Natural killer cell treated with Interleukin-12 subunit alpha and Interleukin-12 subunit beta and Interleukin-15 and Interleukin-18, amount 100 ng/mL, for 72 hours (primary cell): Measurements from ENCODE around the gene MTRFR. TPM values are rescaled to one million over a fixed set of nuclear protein-coding genes. Genes with fewer than 3 reads are reported as not detected.
A peak's percentile ranks its signal among the peaks of the same experiment; 100 is the strongest.
"Not testable (repeated sequence)": the region's sequence is repeated elsewhere in the genome, so short reads cannot be mapped to it uniquely, and the experiment has no call there.

ENCODE experiments used
- ATAC-seq, 2 donors: fragments of 150-1000 bp; cut with Tn5 transposase in 1 of 2; sonication (Bioruptor Pico), chemical (Tn5 transposase) in 1 of 2; 2 replicates each; pipeline ENCODE4 v1.10.0; 2021
- DNase-seq: peaks from one replicate; pipeline ENCODE4 v3.0.0; 2022; ENCODE audit warnings: low spot score
- H3K27ac Mint-ChIP-seq, 2 donors: 1 replicate in 1 of 2; 2 replicates in 1 of 2; pipeline ENCODE4 v1.8.0; 2022; ENCODE audit warnings: mixed read lengths in 2 of 2, mild to moderate bottlenecking in 1 of 2, moderate library complexity in 1 of 2
- H3K27me3 Mint-ChIP-seq, 2 donors: 1 replicate in 1 of 2; 2 replicates in 1 of 2; pipeline ENCODE4 v1.8.0; 2022; ENCODE audit warnings: mixed read lengths in 2 of 2
- H3K36me3 Mint-ChIP-seq: one replicate; pipeline ENCODE4 v1.8.0; 2022; ENCODE audit warnings: mixed read lengths
- H3K4me1 Mint-ChIP-seq, 2 donors: 1 replicate in 1 of 2; 2 replicates in 1 of 2; pipeline ENCODE4 v1.8.0; 2022; ENCODE audit warnings: low read depth in 2 of 2, mixed read lengths in 2 of 2, mild to moderate bottlenecking in 1 of 2
- H3K4me3 Mint-ChIP-seq: one replicate; pipeline ENCODE4 v1.8.0; 2022; ENCODE audit warnings: mixed read lengths
- H3K9me3 Mint-ChIP-seq: 2 replicates; pipeline ENCODE4 v1.8.0; 2022; ENCODE audit warnings: mixed read lengths
- total RNA-seq, 2 donors: library from RNA; stranded (reverse); gene quantifications; one replicate each; pipeline ENCODE4 v1.2.3, GENCODE V29; 2022

Gene MTRFR
- 10 to 100 TPM; 17.9 to 37.6 TPM for total RNA-seq

DNA sequence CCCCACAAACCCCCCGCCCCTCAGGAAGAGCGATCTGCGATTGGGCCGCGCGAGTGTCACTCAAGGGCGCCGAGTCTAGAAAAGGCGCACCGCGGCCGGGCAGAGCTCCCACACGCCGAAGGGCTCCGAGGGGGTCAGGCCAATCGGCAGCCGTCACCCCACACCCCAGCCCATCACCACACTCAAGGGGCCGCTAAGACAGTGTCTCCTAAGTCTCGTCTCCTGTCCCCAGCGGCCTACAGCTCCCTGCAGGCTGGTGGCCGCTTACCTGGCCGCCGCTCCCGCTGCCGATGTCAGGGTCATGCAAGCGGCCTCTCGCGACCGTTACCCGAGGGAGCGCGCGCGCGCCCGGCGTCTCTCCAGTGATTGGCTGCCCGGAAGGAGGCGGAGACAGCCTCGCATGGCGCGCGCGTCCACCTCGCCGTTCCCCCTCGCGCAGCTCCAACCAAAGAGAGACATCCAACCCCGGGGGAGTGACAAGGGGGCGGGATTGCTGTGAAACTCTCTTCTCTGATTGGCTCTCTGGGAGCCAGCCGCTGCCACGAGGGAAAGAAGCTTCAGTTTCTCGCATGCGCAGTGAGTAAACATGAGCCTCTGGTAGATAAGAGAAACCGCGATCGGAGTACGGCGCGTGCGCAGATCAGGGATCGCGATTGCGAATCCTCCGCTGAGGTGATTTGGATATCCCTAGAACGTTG lies at the start of gene MTRFR, which contains the start of gene MPHOSPH9:
Gene MTRFR, plus strand, starts transcription at position 630 of the 698 bp plus-strand sequence. CDS start 20,239 bp downstream, outside the sequence.
Gene MPHOSPH9, minus strand, starts transcription at position 335 of the 698 bp plus-strand sequence. CDS start 2,777 bp downstream, outside the sequence.
- H3K4me1 Mint-ChIP-seq, result peaks cover 38 to 45% of the 10 kb centered on the region in 2 donors
- H3K27me3 Mint-ChIP-seq, result no peaks in the 10 kb centered on the region
- ATAC-seq, result peak; percentile 97
- no peaks in the 10 kb centered on the region for H3K9me3 Mint-ChIP-seq
- peak; percentile 100 for DNase-seq
- H3K27ac Mint-ChIP-seq, result peak within 1 kb of the TSS; percentile 97 to 100
- peaks cover 4% of the 10 kb centered on the region for H3K36me3 Mint-ChIP-seq
- peak within 1 kb of the TSS; percentile 100 for H3K4me3 Mint-ChIP-seq

DNA sequence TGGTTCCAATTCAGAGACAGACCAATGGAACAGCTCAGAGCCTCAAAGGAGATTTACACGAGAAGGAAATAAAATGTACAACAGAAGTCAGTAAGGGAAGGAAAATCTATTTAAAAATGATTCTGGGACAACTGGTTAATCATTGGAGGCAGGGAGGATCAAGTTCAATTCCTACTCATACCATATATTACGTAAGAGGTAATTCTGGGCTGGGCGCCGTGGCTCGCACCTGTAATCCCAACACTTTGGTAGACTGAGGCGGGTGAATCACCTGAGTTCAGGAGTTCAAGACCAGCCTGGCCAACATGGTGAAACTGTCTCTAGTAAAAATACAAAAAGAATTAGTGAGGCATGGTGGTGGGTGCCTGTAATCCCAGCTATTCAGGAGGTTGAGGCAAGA lies 45.6 kb upstream of the MTRFR start:
- DNase-seq (no peak), ATAC-seq (no peak)
- Mint-ChIP-seq H3K4me1 (peaks cover 0 to 2% of the 10 kb centered on the region in 2 donors), H3K36me3 (peaks cover 21% of the 10 kb centered on the region), H3K27me3 (no peaks in the 10 kb centered on the region), H3K4me3 (no peak overlapping the region), H3K9me3 (no peaks in the 10 kb centered on the region), H3K27ac (no peak overlapping the region)

DNA sequence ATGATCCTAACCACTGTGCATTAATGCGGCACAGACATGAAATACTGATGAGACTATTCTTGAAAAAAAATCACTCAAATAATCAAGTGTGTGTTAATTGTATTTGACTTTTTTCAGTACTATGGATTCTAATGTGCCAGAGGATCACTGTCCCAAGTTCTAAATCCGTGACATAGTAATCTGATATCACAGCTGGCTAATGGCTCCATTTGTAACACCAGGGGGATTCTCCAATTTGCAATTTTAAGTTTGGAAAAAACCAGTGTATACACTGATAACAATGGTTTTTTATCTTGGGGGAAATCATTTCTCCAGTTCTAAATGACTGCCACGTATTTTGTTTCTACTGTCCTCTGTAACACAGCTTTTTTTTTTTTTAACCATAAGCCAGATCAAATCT lies 33.3 kb upstream of the MTRFR start:
- H3K4me1 Mint-ChIP-seq, result peaks cover 0 to 4% of the 10 kb centered on the region in 2 donors
- H3K4me3 Mint-ChIP-seq, result no peak overlapping the region
- no peaks in the 10 kb centered on the region for H3K9me3 Mint-ChIP-seq
- H3K27me3 Mint-ChIP-seq, result no peaks in the 10 kb centered on the region
- peaks cover 24% of the 10 kb centered on the region for H3K36me3 Mint-ChIP-seq
- peak overlapping the region in 1 of 2 donors; percentile 31 for H3K27ac Mint-ChIP-seq
- DNase-seq (no peak), ATAC-seq (no peak)

DNA sequence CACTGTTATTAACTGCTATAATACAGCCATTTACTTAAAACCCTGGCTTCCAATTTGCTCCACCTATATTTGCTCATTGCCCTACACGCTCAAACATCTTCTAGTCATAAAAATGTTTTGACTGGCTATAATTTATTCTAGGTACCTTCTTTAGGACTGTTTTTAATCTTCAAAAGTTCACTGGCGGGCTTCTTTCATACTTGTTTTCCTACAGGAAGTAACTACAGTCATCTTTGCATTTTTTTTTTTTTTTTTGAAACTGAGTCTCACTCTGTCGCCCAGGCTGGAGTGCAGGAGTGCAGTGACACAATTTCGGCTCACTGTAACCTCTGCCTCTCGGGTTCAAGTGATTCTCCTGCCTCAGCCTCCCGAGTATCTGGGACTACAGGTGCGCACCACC lies 32.8 kb upstream of the MTRFR start:
- Mint-ChIP-seq H3K36me3 (peaks cover 23% of the 10 kb centered on the region), H3K4me1 (peaks cover 0 to 4% of the 10 kb centered on the region in 2 donors), H3K27ac (peak overlapping the region; percentile 28 to 31), H3K27me3 (no peaks in the 10 kb centered on the region), H3K4me3 (no peak overlapping the region), H3K9me3 (no peaks in the 10 kb centered on the region)
- DNase-seq (no peak), ATAC-seq (no peak)

DNA sequence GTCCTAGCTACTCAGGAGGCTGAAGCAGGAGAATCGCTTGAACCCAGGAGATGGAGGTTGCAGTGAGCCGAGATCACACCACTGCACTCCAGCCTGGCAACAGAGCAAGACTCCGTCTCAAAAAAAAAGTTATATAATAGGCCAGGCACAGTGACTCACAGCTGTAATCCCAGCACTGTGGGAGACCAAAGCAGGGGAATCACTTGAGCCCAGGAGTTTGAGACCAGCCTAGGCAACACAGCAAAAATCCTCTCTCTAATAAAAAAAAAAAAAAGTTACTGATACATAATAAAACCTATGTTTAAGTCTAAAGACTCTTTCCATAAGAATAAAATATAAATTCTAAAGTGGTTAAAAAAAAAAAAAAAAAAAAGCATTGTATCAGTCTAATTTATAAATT lies 26.4 kb upstream of the MTRFR start:
- not testable (repeated sequence) for H3K27ac Mint-ChIP-seq, H3K4me3 Mint-ChIP-seq, H3K9me3 Mint-ChIP-seq, ATAC-seq, DNase-seq, H3K27me3 Mint-ChIP-seq, H3K4me1 Mint-ChIP-seq
- peaks cover 27% of the 10 kb centered on the region for H3K36me3 Mint-ChIP-seq

DNA sequence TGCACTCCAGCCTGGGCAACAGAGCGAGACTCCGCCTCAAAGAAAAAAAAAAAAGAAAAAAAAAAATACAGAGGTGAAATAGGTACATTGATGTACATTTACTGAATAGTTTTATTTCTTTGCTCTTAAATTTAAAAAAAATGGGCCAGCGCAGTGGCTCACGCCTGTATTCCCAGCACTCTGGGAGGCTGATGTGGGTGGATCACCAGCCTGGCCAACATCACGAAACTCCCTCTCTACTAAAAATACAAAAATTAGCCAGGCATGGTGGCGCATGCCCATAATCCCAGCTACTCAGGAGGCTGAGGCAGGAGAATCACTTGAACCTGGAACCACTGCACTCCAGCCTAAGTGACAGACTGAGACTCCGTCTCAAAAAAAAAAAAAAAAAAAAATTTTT lies 25.4 kb upstream of the MTRFR start:
- H3K36me3 Mint-ChIP-seq, result peaks cover 26% of the 10 kb centered on the region
- not testable (repeated sequence) for DNase-seq

DNA sequence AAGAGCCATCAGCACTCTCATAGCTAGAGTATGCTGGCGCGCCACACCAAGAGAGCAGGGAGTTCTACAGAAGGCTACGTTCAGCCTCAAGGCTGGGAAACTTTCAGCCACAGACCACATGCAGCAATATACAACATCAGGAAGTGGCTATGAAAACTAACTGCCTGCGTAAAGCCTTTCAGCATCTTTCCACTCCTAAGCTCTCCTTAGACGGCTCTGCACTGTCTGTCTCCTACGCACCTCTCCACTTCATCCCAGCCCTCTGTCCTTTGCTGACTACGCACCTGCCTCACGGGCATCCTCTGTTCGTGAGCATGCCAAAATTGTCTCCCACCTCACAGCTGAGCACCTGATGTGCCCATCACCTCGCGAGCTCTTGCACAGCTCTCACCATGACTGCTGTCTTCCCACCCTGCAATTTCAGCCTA lies 10.0 kb upstream of the MTRFR start:
- peak overlapping the region; percentile 72 for H3K4me3 Mint-ChIP-seq
- H3K4me1 Mint-ChIP-seq, result peaks cover 17 to 28% of the 10 kb centered on the region in 2 donors
- ATAC-seq (peak; percentile 93 to 94), DNase-seq (peak; percentile 69)
- no peaks in the 10 kb centered on the region for H3K27me3 Mint-ChIP-seq
- peaks cover 9% of the 10 kb centered on the region for H3K36me3 Mint-ChIP-seq
- H3K27ac Mint-ChIP-seq, result peak overlapping the region; percentile 62 to 68
- no peaks in the 10 kb centered on the region for H3K9me3 Mint-ChIP-seq

More for the DNA sequence above, 25.4 kb upstream of the MTRFR start:
- not testable (repeated sequence) for H3K27ac Mint-ChIP-seq, H3K9me3 Mint-ChIP-seq, H3K4me3 Mint-ChIP-seq, H3K27me3 Mint-ChIP-seq, ATAC-seq, H3K4me1 Mint-ChIP-seq

DNA sequence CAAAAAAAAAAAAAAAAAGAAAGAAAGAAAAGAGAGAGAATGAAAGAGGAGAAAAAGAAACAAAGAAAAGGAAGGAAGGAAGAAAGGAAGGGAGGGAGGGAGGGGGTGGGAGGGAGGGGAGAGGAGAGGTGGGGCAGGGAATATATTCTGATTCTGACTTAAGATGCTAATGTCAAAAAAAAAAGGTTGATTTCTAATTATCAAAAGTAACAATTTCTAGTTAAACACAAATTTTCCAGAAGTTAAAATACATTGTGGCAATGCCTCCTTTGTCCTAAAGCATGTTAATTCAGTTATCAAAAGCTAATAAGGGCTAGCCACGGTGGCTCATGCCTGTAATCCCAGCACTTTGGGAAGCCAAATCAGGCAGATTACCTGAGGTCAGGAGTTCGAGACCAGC lies 7.8 kb upstream of the MTRFR start:
- Mint-ChIP-seq H3K9me3 (no peaks in the 10 kb centered on the region), H3K27ac (peak overlapping the region in 1 of 2 donors; percentile 62)

DNA sequence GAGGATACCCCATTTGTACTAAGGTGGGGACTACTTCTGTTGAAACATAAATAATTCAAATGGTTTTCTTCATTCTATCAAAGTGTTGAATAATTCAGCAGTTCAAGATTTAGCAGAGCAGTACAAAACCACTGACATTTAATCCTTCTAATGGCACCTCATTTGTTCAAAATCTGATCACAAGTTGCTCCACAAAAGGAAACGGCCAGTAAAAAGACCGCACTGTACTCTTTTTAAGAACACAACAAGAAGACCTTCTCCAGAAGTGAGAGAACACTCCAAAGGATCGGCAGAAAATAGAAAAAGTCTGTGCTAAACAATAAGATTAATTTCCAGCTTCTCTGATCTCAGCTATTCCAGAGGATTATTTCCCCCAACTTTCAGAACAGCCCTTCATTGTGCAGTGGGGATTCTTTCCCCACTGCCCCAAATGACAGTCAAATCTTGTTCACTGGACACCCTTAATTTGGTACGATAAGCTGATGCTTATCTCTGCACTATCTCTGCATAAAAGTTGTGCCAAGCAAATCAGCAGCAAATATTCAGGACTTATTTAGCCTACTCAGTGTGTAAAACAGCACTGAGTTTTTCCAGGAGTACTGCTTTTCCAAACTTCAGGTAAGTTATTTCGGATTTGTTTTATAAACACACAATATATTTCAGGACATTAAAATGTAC lies 5.5 kb upstream of the MTRFR start:
- H3K27me3 Mint-ChIP-seq, result no peaks in the 10 kb centered on the region
- no peak for ATAC-seq
- no peaks in the 10 kb centered on the region for H3K9me3 Mint-ChIP-seq
- DNase-seq, result no peak
- peaks cover 43 to 54% of the 10 kb centered on the region in 2 donors for H3K4me1 Mint-ChIP-seq
- peak overlapping the region; percentile 56 for H3K4me3 Mint-ChIP-seq
- no peaks in the 10 kb centered on the region for H3K36me3 Mint-ChIP-seq
- peak overlapping the region; percentile 71 to 89 for H3K27ac Mint-ChIP-seq

More for the DNA sequence above, 7.8 kb upstream of the MTRFR start:
- DNase-seq, result no peak
- Mint-ChIP-seq H3K36me3 (peaks cover 9% of the 10 kb centered on the region), H3K4me3 (no peak overlapping the region), H3K27me3 (no peaks in the 10 kb centered on the region), H3K4me1 (peaks cover 32 to 43% of the 10 kb centered on the region in 2 donors)
- no peak for ATAC-seq

DNA sequence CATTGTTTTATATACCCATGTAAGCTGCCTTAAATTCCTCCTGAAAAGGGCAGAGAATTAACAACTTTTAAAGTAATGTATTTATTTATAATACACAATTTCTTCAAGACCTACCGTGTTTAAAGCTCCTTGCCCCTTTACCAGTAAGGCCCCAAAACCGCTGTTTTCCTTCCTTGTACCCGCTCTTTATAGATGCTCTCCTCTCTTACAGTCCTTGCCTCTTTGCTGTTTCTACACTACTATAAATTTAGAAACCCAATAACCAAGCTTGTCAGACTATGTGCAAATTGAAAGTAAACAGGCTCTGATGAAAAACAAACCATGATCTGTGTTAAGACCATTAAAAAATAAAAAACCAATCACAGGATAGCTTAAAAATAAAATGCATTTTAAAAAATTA lies 4.2 kb upstream of the MTRFR start:
- DNase-seq, result no peak
- no peaks in the 10 kb centered on the region for H3K9me3 Mint-ChIP-seq
- no peaks in the 10 kb centered on the region for H3K27me3 Mint-ChIP-seq
- peak overlapping the region; percentile 71 for H3K4me3 Mint-ChIP-seq
- peaks cover 36 to 43% of the 10 kb centered on the region in 2 donors for H3K4me1 Mint-ChIP-seq
- ATAC-seq, result no peak
- H3K36me3 Mint-ChIP-seq, result no peaks in the 10 kb centered on the region
- peak overlapping the region; percentile 71 to 89 for H3K27ac Mint-ChIP-seq

DNA sequence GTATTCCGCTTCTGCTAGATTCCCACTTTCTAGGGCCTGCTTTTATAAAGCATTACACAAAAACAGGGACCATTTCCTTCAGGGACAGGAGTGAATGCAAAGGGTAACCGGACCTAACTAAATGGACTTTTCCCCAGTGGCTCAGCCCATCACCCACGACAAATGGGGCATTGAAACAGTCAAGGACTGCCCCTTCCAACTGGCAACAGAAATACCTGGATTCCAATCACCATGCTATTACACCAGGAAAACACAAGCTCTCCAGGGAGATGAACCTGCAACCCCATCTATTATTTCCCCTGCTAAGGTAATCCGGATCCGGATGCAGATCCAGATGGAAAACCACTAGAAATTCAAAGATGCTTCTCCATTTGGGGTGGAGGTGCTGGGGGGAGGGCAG lies 1.3 kb upstream of the MTRFR start:
- peaks cover 38 to 45% of the 10 kb centered on the region in 2 donors for H3K4me1 Mint-ChIP-seq
- H3K9me3 Mint-ChIP-seq, result no peaks in the 10 kb centered on the region
- no peaks in the 10 kb centered on the region for H3K27me3 Mint-ChIP-seq
- DNase-seq (no peak), ATAC-seq (no peak)
- peak overlapping the region; percentile 100 for H3K4me3 Mint-ChIP-seq
- peak overlapping the region; percentile 97 to 100 for H3K27ac Mint-ChIP-seq
- H3K36me3 Mint-ChIP-seq, result peaks cover 4% of the 10 kb centered on the region

DNA sequence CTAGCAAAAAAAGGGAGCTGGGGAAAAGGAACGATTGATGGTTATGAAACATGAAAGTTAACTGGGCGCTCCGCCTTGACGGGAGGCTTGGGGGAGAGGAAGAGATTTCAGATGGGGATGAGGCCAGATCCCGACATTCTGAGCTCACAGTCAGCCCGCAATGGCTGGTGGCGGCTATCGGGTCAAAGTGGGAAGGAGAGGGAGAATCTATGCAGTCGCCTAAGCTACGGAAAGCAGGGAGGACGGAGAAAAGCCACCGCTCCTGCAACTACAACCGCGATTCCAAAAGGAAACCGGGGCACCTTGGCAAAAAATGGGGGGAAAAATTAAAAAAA lies 797 bp upstream of the MTRFR start:
- Mint-ChIP-seq H3K27ac (peak overlapping the region; percentile 97 to 100), H3K4me3 (peak overlapping the region; percentile 100), H3K27me3 (no peaks in the 10 kb centered on the region), H3K9me3 (no peaks in the 10 kb centered on the region), H3K4me1 (peaks cover 40 to 45% of the 10 kb centered on the region in 2 donors), H3K36me3 (peaks cover 4% of the 10 kb centered on the region)
- ATAC-seq (no peak), DNase-seq (no peak)

DNA sequence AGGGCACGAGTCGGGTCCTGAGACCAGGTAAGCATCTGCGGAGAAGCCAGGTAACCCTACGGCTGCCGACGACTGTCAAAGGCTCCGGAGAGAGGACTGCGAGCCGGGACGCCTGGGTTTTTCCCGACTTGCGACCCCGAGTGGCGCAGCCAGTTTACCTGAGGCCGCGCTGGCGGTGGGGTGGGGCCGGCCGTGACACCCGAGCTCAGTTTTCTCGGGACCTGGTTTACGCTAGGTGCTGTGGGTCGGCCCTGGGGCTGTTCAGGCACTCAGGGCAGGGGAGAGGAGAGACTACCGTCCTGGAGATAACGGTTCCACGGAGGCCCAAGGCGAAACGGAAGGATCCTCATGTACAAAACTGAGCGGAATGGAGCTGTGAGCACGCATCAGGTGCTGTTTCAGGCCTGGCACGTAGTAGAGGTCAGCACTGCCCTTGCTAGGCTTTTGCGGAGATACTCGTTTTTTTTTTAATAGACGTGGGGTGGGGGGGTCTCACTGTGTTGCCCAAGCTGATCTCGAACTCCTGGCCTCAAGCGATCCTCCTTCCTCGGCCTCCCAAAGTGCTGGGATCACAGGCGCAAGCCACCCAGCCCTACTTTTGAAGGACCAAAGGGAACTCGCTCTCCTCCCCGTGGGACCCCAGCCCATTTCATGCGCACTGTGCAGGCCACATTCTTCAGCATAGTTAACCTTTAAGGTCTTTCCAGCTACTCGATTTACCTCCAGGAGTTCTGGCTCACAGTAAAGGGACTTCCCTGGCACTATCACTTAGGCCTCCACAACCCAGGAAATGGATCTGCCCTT lies 471 bp downstream of the MTRFR start:
- peak overlapping the region; percentile 97 to 100 for H3K27ac Mint-ChIP-seq
- peaks cover 4% of the 10 kb centered on the region for H3K36me3 Mint-ChIP-seq
- ATAC-seq (peak; percentile 1 to 3), DNase-seq (no peak)
- peaks cover 33 to 42% of the 10 kb centered on the region in 2 donors for H3K4me1 Mint-ChIP-seq
- H3K27me3 Mint-ChIP-seq, result no peaks in the 10 kb centered on the region
- H3K4me3 Mint-ChIP-seq, result peak overlapping the region; percentile 100
- H3K9me3 Mint-ChIP-seq, result no peaks in the 10 kb centered on the region
